Endodermal cell (in vitro differentiated cells): ENCODE results near the gene GPATCH11. TPM values are rescaled to one million over a fixed set of nuclear protein-coding genes. Genes with fewer than 3 reads are reported as not detected.

Experiments
- DNase-seq: peaks from one replicate; pipeline ENCODE4 v3.0.0-alpha.2; 2017
- H3K27ac ChIP-seq: 2 replicates; pipeline ENCODE4 v1.5.1; 2013; ENCODE audit warnings: mild to moderate bottlenecking, low read depth, low read length, moderate library complexity
- H3K27me3 ChIP-seq: 2 replicates; pipeline ENCODE4 v1.6.1; 2013; ENCODE audit warnings: mild to moderate bottlenecking, low read length, moderate library complexity; ENCODE audit not compliant: insufficient read depth, control insufficient read depth, poor library complexity, severe bottlenecking
- H3K36me3 ChIP-seq: 2 replicates; pipeline ENCODE4 v1.7.0; 2013; ENCODE audit warnings: mild to moderate bottlenecking, low read length, moderate library complexity; ENCODE audit not compliant: control insufficient read depth, insufficient read depth
- H3K4me1 ChIP-seq: one replicate; pipeline ENCODE4 v1.7.0; 2013; ENCODE audit warnings: low read length; ENCODE audit not compliant: control insufficient read depth, insufficient read depth
- H3K4me3 ChIP-seq: 2 replicates; pipeline ENCODE4 v1.5.1; 2013; ENCODE audit warnings: mild to moderate bottlenecking, low read length, moderate library complexity
- H3K9ac ChIP-seq: 2 replicates; pipeline ENCODE4 v1.6.1; 2013; ENCODE audit warnings: mild to moderate bottlenecking, low read length, moderate library complexity; ENCODE audit not compliant: poor library complexity, severe bottlenecking; ENCODE audit errors: extremely low read depth
- H3K9me3 ChIP-seq: 2 replicates; pipeline ENCODE4 v1.6.1; 2013; ENCODE audit warnings: mild to moderate bottlenecking, low read length, moderate library complexity; ENCODE audit not compliant: control insufficient read depth
- H3K27ac Mint-ChIP-seq: 2 replicates; pipeline ENCODE4 v1.8.0; 2020; ENCODE audit warnings: mixed read lengths
- H3K27me3 Mint-ChIP-seq: 2 replicates; pipeline ENCODE4 v1.8.0; 2021; ENCODE audit warnings: mild to moderate bottlenecking, mixed read lengths; ENCODE audit not compliant: insufficient read depth
- H3K36me3 Mint-ChIP-seq: 2 replicates; pipeline ENCODE4 v1.8.0; 2020; ENCODE audit warnings: low read depth, mixed read lengths
- H3K4me1 Mint-ChIP-seq: 2 replicates; pipeline ENCODE4 v1.8.0; 2020; ENCODE audit warnings: mixed read lengths
- H3K4me3 Mint-ChIP-seq: 2 replicates; pipeline ENCODE4 v1.8.0; 2020; ENCODE audit warnings: mild to moderate bottlenecking, moderate library complexity, mixed read lengths
- H3K9me3 Mint-ChIP-seq: 2 replicates; pipeline ENCODE4 v1.8.0; 2020; ENCODE audit warnings: mild to moderate bottlenecking, mixed read lengths
- CTCF ChIP-seq: fragments of 200-600 bp; sonication (generic); conservative IDR thresholded peaks from 2 replicates; pipeline ENCODE4 v1.5.0; 2021; ENCODE audit warnings: antibody characterized with exemption, mild to moderate bottlenecking
- WGBS, 2 experiments: methylation state at CpG; one replicate each; pipeline versions ENCODE4 v1.1.5 to v1.1.7; 2013; ENCODE audit warnings: missing lambda C conversion rate in 2 of 2, mixed read lengths in 1 of 2; ENCODE audit not compliant: insufficient coverage in 1 of 2, insufficient read length in 1 of 2; 5-methylcytosine and 5-hydroxymethylcytosine counted together
- total RNA-seq, 2 donors: library from RNA; stranded (reverse); fragmentation: NEBNext Ultra II Directional in 1 of 2; extraction: Animal tissue kit (Norgen Biotek cat#: 25700) in 1 of 2; gene quantifications; 2 replicates in 1 of 2; 3 replicates in 1 of 2; pipeline ENCODE4 v1.2.1, GENCODE V29; 2021

Gene GPATCH11
- total RNA-seq, 2 donors from 2014 or later, result 8.8 to 15.9 TPM

GRCh38 chr2:37111958-37112357 lies 27.6 kb downstream of the GPATCH11 start:
- 48 to 50% methylated on average over 2 of the region's 2 CpGs for WGBS, 2 experiments
- H3K9ac ChIP-seq, result no peak overlapping the region
- Mint-ChIP-seq H3K27ac (no peak overlapping the region), H3K36me3 (peaks cover 50% of the 10 kb centered on the region), H3K27me3 (no peaks in the 10 kb centered on the region), H3K9me3 (no peaks in the 10 kb centered on the region), H3K4me3 (no peak overlapping the region), H3K4me1 (no peaks in the 10 kb centered on the region)
- H3K9me3 ChIP-seq, result no peaks in the 10 kb centered on the region
- no peak for TF ChIP-seq CTCF
- H3K4me3 ChIP-seq, result no peak overlapping the region
- no peak overlapping the region for H3K27ac ChIP-seq
- no peak for DNase-seq
- no peaks in the 10 kb centered on the region for H3K4me1 ChIP-seq
- H3K27me3 ChIP-seq, result no peaks in the 10 kb centered on the region
- peaks cover 34% of the 10 kb centered on the region for H3K36me3 ChIP-seq

- H3K36me3 Mint-ChIP-seq, result peaks cover 56% of the 10 kb centered on the region
- Histone ChIP-seq H3K27ac (no peak overlapping the region), H3K27me3 (no peaks in the 10 kb centered on the region), H3K4me3 (no peak overlapping the region), H3K9ac (no peak overlapping the region), H3K36me3 (peaks cover 23% of the 10 kb centered on the region), H3K9me3 (no peaks in the 10 kb centered on the region), H3K4me1 (no peaks in the 10 kb centered on the region)
- no peak overlapping the region for H3K27ac Mint-ChIP-seq
- no peaks in the 10 kb centered on the region for H3K9me3 Mint-ChIP-seq
- H3K27me3 Mint-ChIP-seq, result no peaks in the 10 kb centered on the region
- no peak for TF ChIP-seq CTCF
- DNase-seq, result no peak
- no peak overlapping the region for H3K4me3 Mint-ChIP-seq
- WGBS, 2 experiments, result 89% methylated on average over 1 of the region's 1 CpG; no CpG with 5 or more reads in 1 of the 2 experiments
- H3K4me1 Mint-ChIP-seq, result no peaks in the 10 kb centered on the region
Measured at GRCh38 chr2:37117566-37117965, 33.2 kb downstream of the GPATCH11 start.

GRCh38 chr2:37119157-37119556 lies 34.8 kb downstream of the GPATCH11 start:
- Mint-ChIP-seq H3K4me1 (no peaks in the 10 kb centered on the region), H3K36me3 (peaks cover 54% of the 10 kb centered on the region), H3K9me3 (no peaks in the 10 kb centered on the region), H3K27me3 (no peaks in the 10 kb centered on the region), H3K4me3 (no peak overlapping the region), H3K27ac (no peak overlapping the region)
- Histone ChIP-seq H3K9me3 (no peaks in the 10 kb centered on the region), H3K27me3 (no peaks in the 10 kb centered on the region), H3K9ac (no peak overlapping the region), H3K27ac (no peak overlapping the region), H3K4me3 (no peak overlapping the region), H3K36me3 (peaks cover 26% of the 10 kb centered on the region), H3K4me1 (no peaks in the 10 kb centered on the region)
- DNase-seq, result no peak
- WGBS, 2 experiments, result 95 to 100% methylated on average over 5 of the region's 5 CpGs
- no peak for TF ChIP-seq CTCF
